Measurements from ENCODE around the gene PLCL2.
A peak's percentile ranks its signal among the peaks of the same experiment; 100 is the strongest.

The PLCL2 gene

DNA sequence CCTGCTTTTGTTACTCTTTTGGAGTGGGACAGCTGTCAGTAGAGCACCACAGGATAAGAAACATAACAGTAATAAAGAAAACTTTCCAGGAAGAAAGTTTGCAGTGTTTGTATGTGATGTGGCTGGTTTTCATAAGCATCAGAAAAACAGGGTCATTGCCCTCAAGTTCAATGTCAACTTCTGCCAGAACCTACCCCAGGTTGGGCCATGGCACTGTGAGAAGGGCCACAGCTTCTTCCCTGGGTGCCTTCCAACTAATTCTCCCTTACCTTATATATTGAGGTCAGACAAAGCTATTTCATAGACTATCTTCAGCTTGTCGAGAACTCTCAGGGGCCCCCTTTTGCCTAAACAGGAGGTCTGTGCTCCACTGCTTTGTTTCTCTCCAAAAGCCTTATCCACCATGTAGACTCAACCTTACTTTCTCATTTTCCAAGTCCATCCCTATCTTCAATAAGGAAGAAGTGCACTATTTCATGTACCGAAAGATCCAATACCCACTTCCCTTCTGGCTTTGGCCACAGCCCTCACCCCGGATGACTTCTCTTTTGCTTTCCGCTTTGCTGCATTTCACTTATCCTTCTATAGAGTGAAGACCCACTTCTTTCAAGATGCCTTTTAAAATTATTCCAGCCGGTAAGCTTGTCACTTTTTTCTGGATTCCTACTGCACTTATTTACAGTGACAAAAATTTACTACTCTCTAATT is 38.2 kb upstream of the PLCL2 start:
- H3K4me3 ChIP-seq (ENCODE audit: low read depth, low read length): no peak overlapping the region
- in situ Hi-C loops (cut with HindIII; ENCODE audit: low sequenced_read_pairs): no loop called here
- no peak for DNase-seq (ENCODE audit: low read depth)
- TF ChIP-seq, protein P1, sequence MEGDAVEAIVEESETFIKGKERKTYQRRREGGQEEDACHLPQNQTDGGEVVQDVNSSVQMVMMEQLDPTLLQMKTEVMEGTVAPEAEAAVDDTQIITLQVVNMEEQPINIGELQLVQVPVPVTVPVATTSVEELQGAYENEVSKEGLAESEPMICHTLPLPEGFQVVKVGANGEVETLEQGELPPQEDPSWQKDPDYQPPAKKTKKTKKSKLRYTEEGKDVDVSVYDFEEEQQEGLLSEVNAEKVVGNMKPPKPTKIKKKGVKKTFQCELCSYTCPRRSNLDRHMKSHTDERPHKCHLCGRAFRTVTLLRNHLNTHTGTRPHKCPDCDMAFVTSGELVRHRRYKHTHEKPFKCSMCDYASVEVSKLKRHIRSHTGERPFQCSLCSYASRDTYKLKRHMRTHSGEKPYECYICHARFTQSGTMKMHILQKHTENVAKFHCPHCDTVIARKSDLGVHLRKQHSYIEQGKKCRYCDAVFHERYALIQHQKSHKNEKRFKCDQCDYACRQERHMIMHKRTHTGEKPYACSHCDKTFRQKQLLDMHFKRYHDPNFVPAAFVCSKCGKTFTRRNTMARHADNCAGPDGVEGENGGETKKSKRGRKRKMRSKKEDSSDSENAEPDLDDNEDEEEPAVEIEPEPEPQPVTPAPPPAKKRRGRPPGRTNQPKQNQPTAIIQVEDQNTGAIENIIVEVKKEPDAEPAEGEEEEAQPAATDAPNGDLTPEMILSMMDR (IDR thresholded peaks at IDR 0.05; ENCODE audit: low read depth, low read length, missing control alignments): no peak

DNA sequence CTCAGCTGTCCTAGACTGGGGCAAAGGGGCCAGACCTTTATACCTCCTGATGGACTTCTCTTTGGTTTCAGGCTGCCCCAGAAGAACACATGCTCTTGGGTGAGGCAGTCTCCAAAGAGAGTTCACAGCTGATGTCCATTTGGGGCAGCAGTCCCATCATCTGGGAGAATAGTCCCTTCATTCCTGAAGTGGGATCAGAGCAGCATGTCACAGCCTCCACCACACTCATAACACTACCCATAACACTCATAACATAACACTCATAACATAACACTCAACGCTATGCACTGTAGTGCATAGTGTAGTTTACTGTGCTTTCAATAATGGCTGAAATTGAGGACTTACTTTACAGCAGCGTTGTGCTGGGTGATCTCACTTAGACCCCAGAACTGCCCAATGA is 36.7 kb upstream of the PLCL2 start:
- TF ChIP-seq, protein P1 (IDR thresholded peaks at IDR 0.05; ENCODE audit: low read depth, low read length, missing control alignments): no peak
- DNase-seq (ENCODE audit: low read depth): no peak
- in situ Hi-C loops (cut with HindIII; ENCODE audit: low sequenced_read_pairs): no loop called here
- no peak overlapping the region for H3K4me3 ChIP-seq (ENCODE audit: low read depth, low read length)

DNA sequence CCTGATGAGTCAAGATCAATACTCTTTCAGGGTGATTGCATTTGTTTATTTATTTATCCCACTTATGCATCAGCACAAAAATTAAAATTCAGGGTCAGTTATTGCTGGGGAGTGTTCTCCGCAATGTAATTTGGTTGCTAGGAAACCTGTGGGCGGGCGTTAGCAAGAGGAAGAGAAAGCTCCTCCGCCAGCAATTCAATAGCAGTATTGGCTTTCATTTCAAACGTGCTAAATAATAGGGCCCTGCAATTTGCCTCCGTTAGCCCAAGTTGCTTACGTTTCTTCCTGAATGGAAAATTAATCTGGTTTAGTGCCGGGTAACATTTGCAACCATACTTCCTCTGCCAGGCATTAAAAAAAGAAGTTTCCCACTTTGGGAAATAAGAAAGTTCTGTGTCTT is 35.5 kb upstream of the PLCL2 start:
- peak overlapping the region; percentile 17 for H3K4me3 ChIP-seq (ENCODE audit: low read depth, low read length)

DNA sequence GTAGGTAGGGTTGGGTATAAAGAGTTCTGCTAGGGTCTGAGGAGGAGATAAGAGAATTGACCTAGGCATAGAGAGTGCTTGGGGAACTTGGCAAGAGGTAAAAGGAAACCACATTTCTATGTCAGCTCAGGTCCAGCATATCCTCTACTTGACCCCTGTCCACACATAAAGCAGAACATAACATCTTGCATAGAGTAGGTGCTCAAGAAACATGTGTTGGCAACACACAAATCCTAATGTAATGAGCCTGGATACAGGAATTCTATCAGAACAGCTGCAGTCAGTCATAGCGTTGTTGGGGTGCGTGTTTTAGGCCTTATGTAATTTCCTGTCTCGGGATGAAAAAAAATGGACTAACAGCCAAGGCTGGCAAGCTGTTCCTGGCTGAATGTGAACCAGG is 35.0 kb upstream of the PLCL2 start:
- H3K4me3 ChIP-seq (ENCODE audit: low read depth, low read length): no peak overlapping the region
- DNase-seq (ENCODE audit: low read depth): peak; percentile 18
- in situ Hi-C loops (cut with HindIII; ENCODE audit: low sequenced_read_pairs): no loop called here
- TF ChIP-seq, protein P1 (IDR thresholded peaks at IDR 0.05; ENCODE audit: low read depth, low read length, missing control alignments): no peak

More for the DNA sequence above, 35.5 kb upstream of the PLCL2 start:
- in situ Hi-C loops (cut with HindIII; ENCODE audit: low sequenced_read_pairs): no loop called here
- DNase-seq (ENCODE audit: low read depth): peak; percentile 27
- TF ChIP-seq, protein P1 (IDR thresholded peaks at IDR 0.05; ENCODE audit: low read depth, low read length, missing control alignments): no peak

DNA sequence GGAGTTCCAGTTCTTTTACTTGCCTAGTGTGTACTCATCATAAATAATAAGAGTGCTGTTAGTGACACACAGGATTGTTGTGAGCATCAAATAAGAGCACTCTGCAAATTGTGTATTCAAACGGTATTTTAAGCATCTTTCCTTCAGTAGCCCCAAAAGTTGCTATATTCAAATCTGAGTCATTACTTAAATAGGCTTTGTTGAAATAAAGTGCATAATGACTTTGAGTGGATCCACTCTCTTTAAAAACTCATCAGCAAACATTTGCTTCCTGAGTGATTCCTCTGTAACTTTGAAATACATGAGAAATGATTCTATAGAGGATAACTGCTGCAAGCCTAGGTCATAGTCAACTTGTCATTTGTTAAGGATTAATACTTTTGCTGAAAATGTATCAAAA is 29.3 kb upstream of the PLCL2 start:
- DNase-seq (ENCODE audit: low read depth): no peak
- H3K4me3 ChIP-seq (ENCODE audit: low read depth, low read length): no peak overlapping the region
- TF ChIP-seq, protein P1 (IDR thresholded peaks at IDR 0.05; ENCODE audit: low read depth, low read length, missing control alignments): no peak
- in situ Hi-C loops (cut with HindIII; ENCODE audit: low sequenced_read_pairs): no loop called here

DNA sequence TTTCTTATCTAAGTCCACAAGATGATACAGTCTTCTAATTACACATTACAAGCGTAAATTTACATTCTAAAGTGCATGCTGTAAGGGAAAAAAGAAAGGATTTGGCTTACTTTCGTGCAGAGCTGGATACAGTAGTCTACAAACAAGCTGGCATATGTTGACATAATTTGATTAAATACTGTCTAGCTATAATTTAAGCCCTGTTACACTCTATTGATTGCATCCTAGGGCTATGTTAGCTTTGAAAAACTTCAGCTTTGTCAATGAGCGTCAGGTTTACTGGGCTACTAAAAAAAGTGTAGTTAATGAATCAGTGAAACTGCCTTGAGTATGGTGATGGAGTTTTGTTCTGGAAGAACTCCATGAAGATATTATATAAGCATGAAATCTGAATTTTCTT is 24.5 kb upstream of the PLCL2 start:
- in situ Hi-C loops (cut with HindIII; ENCODE audit: low sequenced_read_pairs): no loop called here
- TF ChIP-seq, protein P1 (IDR thresholded peaks at IDR 0.05; ENCODE audit: low read depth, low read length, missing control alignments): no peak
- no peak for DNase-seq (ENCODE audit: low read depth)
- H3K4me3 ChIP-seq (ENCODE audit: low read depth, low read length): no peak overlapping the region
